ENCODE data around the gene PLXNB2.
"Not testable (repeated sequence)": the region's sequence is repeated elsewhere in the genome, so short reads cannot be mapped to it uniquely, and the experiment has no call there.

The PLXNB2 gene

GRCh38 chr22:50306753-50307749 lies at the start of gene PLXNB2:
PLXNB2 (minus strand) TSS chr22:50307646; CDS start chr22:50290584, 17,062 bp downstream.
- DNase-seq (ENCODE audit: low read depth in 2 of 2), result no peak

- DNase-seq (ENCODE audit: low read depth in 2 of 2), result no peak
These were observed 49.8 kb upstream of the PLXNB2 start for GRCh38 chr22:50357222-50357621.

- no peak for DNase-seq (ENCODE audit: low read depth in 2 of 2)
These were observed 48.7 kb upstream of the PLXNB2 start for GRCh38 chr22:50356186-50356585.

GRCh38 chr22:50348058-50348457 lies 40.6 kb upstream of the PLXNB2 start:
- DNase-seq (ENCODE audit: low read depth in 2 of 2), result no peak

- DNase-seq (ENCODE audit: low read depth in 2 of 2), result no peak
These were observed 39.7 kb upstream of the PLXNB2 start for GRCh38 chr22:50347157-50347556.

GRCh38 chr22:50346470-50346869 lies 39.0 kb upstream of the PLXNB2 start:
- DNase-seq (ENCODE audit: low read depth in 2 of 2), result no peak

GRCh38 chr22:50343541-50343935 lies 36.1 kb upstream of the PLXNB2 start:
- DNase-seq (ENCODE audit: low read depth in 2 of 2), result no peak

- DNase-seq (ENCODE audit: low read depth in 2 of 2), result peak; percentile 82 to 83
These were observed 35.5 kb upstream of the PLXNB2 start, which contains the start of gene PPP6R2 for GRCh38 chr22:50342651-50343540. PPP6R2 (plus strand) TSS chr22:50343327; CDS start chr22:50393909, 50,582 bp downstream.

GRCh38 chr22:50341977-50342650 lies 34.7 kb upstream of the PLXNB2 start:
- peak; percentile 78 to 81 for DNase-seq (ENCODE audit: low read depth in 2 of 2)

GRCh38 chr22:50339945-50340879 lies 32.8 kb upstream of the PLXNB2 start:
- DNase-seq (ENCODE audit: low read depth in 2 of 2), result no peak

GRCh38 chr22:50338860-50339462 lies 31.5 kb upstream of the PLXNB2 start:
- no peak for DNase-seq (ENCODE audit: low read depth in 2 of 2)

GRCh38 chr22:50338042-50338573 lies 30.7 kb upstream of the PLXNB2 start:
- DNase-seq (ENCODE audit: low read depth in 2 of 2), result no peak

GRCh38 chr22:50337262-50338041 lies 30.0 kb upstream of the PLXNB2 start:
- DNase-seq (ENCODE audit: low read depth in 2 of 2), result no peak

GRCh38 chr22:50334433-50334832 lies 27.0 kb upstream of the PLXNB2 start:
- not testable (repeated sequence) for DNase-seq (ENCODE audit: low read depth in 2 of 2)

GRCh38 chr22:50329236-50329635 lies 21.8 kb upstream of the PLXNB2 start:
- no peak for DNase-seq (ENCODE audit: low read depth in 2 of 2)

GRCh38 chr22:50327711-50328019 lies 20.2 kb upstream of the PLXNB2 start:
- DNase-seq (ENCODE audit: low read depth in 2 of 2), result no peak

GRCh38 chr22:50326956-50327710 lies 19.7 kb upstream of the PLXNB2 start, which contains the start of gene DENND6B:
DENND6B (minus strand) TSS chr22:50327012; CDS start chr22:50326988, 24 bp downstream.
- DNase-seq (ENCODE audit: low read depth in 2 of 2), result peak; percentile 27 to 35

- no peak for DNase-seq (ENCODE audit: low read depth in 2 of 2)
These were observed 18.9 kb upstream of the PLXNB2 start for GRCh38 chr22:50326225-50326955.

All from stimulated activated CD8-positive, alpha-beta memory T cell treated with anti-CD3 and anti-CD28 coated beads, Interleukin-7, amount 100 ng/mL, for 1 hour (primary cell).